NCI-H748 (cell line): ENCODE results near the gene FAM161B.
"Not testable (repeated sequence)": the region's sequence is repeated elsewhere in the genome, so short reads cannot be mapped to it uniquely, and the experiment has no call there.

Experiments
- DNase-seq: peaks from one replicate; lab custom pipeline; 2025; ENCODE audit not compliant: unreplicated experiment; lab: John Stamatoyannopoulos, UW

The FAM161B gene

GRCh38 chr14:73943083-73943482, 6.8 kb downstream of the FAM161B start:
- DNase-seq = no peak

GRCh38 chr14:73942180-73942579, 7.7 kb downstream of the FAM161B start:
- DNase-seq = no peak

- DNase-seq = no peak
Observed at GRCh38 chr14:73937012-73937411, 12.9 kb downstream of the FAM161B start.

GRCh38 chr14:73936548-73936947, 13.3 kb downstream of the FAM161B start:
- DNase-seq = no peak

- no peak for DNase-seq
Observed at GRCh38 chr14:73935666-73936065, 14.2 kb downstream of the FAM161B start.

GRCh38 chr14:73924337-73924736, 25.6 kb downstream of the FAM161B start:
- DNase-seq = no peak

- not testable (repeated sequence) for DNase-seq
Observed at GRCh38 chr14:73919457-73919856, 30.4 kb downstream of the FAM161B start.

- no peak for DNase-seq
Observed at GRCh38 chr14:73916324-73916723, 33.6 kb downstream of the FAM161B start.

- no peak for DNase-seq
Observed at GRCh38 chr14:73913256-73913655, 36.6 kb downstream of the FAM161B start.

- DNase-seq = no peak
Observed at GRCh38 chr14:73909681-73910080, 40.2 kb downstream of the FAM161B start.

GRCh38 chr14:73903028-73903427, 46.9 kb downstream of the FAM161B start:
- DNase-seq = no peak

- no peak for DNase-seq
Observed at GRCh38 chr14:73896521-73896920, 53.4 kb downstream of the FAM161B start.

GRCh38 chr14:73895939-73896338, 54.0 kb downstream of the FAM161B start:
- no peak for DNase-seq

- not testable (repeated sequence) for DNase-seq
Observed at GRCh38 chr14:73894180-73894687, 55.7 kb downstream of the FAM161B start.

- no peak for DNase-seq
Observed at GRCh38 chr14:73889376-73889775, 60.5 kb downstream of the FAM161B start.

- no peak for DNase-seq
Observed at GRCh38 chr14:73888971-73889370, 60.9 kb downstream of the FAM161B start.

GRCh38 chr14:73888460-73888725, 61.5 kb downstream of the FAM161B start:
- DNase-seq = no peak

- DNase-seq = no peak
Observed at GRCh38 chr14:73887694-73888459, 62.0 kb downstream of the FAM161B start.

- no peak for DNase-seq
Observed at GRCh38 chr14:73887318-73887616, 62.6 kb downstream of the FAM161B start.

- DNase-seq = peak; percentile 92
Observed at GRCh38 chr14:73886449-73887317, 63.2 kb downstream of the FAM161B start, which contains the start of gene ZNF410. Gene ZNF410 (plus strand): TSS chr14:73886859. CDS start chr14:73892176, 5,317 bp downstream.

GRCh38 chr14:73884438-73885190, 65.3 kb downstream of the FAM161B start:
- DNase-seq = no peak
